ENCODE results near the gene OSBPL2. TPM values are rescaled to one million over a fixed set of nuclear protein-coding genes. Genes with fewer than 3 reads are reported as not detected.

The OSBPL2 gene
- total RNA-seq, 1 experiment from 2014 or later, result 49.5 TPM

- H3K27me3 Mint-ChIP-seq (ENCODE audit: low read depth), result no peaks in the 10 kb centered on the region
- POLR2A ChIA-PET, result no interaction called here
- no peak for DNase-seq (ENCODE audit: low spot score)
- no peak for ATAC-seq
- H3K4me3 Mint-ChIP-seq, result no peak overlapping the region
- no peak for TF ChIP-seq MXD4 (CRISPR knock-in tag; IDR thresholded peaks at IDR 0.05; ENCODE audit: borderline replicate concordance)
- no peak for TF ChIP-seq ZNF425 (CRISPR knock-in tag; conservative IDR thresholded peaks at IDR 0.05)
- TF ChIP-seq CDX4 (CRISPR knock-in tag; IDR thresholded peaks at IDR 0.05; ENCODE audit: borderline replicate concordance), result no peak
- no peak for TF ChIP-seq FOXJ3 (CRISPR knock-in tag; IDR thresholded peaks at IDR 0.05; ENCODE audit: borderline replicate concordance)
- TF ChIP-seq HMGXB4 (CRISPR knock-in tag; IDR thresholded peaks at IDR 0.05), result no peak
- TF ChIP-seq E2F1 (CRISPR knock-in tag; IDR thresholded peaks at IDR 0.05), result no peak
- no peak for TF ChIP-seq NFATC4 (CRISPR knock-in tag; IDR thresholded peaks at IDR 0.05)
- TF ChIP-seq ETV6 (CRISPR knock-in tag; IDR thresholded peaks at IDR 0.05), result no peak
- no peak for TF ChIP-seq MLX (CRISPR knock-in tag; IDR thresholded peaks at IDR 0.05)
- no peak for TF ChIP-seq JAZF1 (CRISPR knock-in tag; IDR thresholded peaks at IDR 0.05)
- TF ChIP-seq NFE2L1 (CRISPR knock-in tag; IDR thresholded peaks at IDR 0.05), result no peak
- TF ChIP-seq ESRRA (CRISPR knock-in tag; IDR thresholded peaks at IDR 0.05; ENCODE audit: borderline replicate concordance), result no peak
- no peak for TF ChIP-seq ERG (CRISPR knock-in tag; IDR thresholded peaks at IDR 0.05)
- no peak for TF ChIP-seq ZNF138 (CRISPR knock-in tag; conservative IDR thresholded peaks at IDR 0.05)
- no peak for TF ChIP-seq ARID4B (CRISPR knock-in tag; IDR thresholded peaks at IDR 0.05; ENCODE audit: borderline replicate concordance)
- TF ChIP-seq PRRX2 (CRISPR knock-in tag; IDR thresholded peaks at IDR 0.05), result no peak
- no peak for TF ChIP-seq ZSCAN18 (CRISPR knock-in tag; IDR thresholded peaks at IDR 0.05)
- TF ChIP-seq ZNF263 (CRISPR knock-in tag; IDR thresholded peaks at IDR 0.05; ENCODE audit: low read depth), result no peak
- TF ChIP-seq ATF2 (CRISPR knock-in tag; IDR thresholded peaks at IDR 0.05; ENCODE audit: borderline replicate concordance, low read depth), result no peak
- no peak for TF ChIP-seq IRF1 (CRISPR knock-in tag; IDR thresholded peaks at IDR 0.05)
- H3K27ac Mint-ChIP-seq, result no peak overlapping the region
- H3K9me3 Mint-ChIP-seq, result no peaks in the 10 kb centered on the region
- CTCF ChIA-PET, result no interaction called here
- H3K4me1 Mint-ChIP-seq, result no peaks in the 10 kb centered on the region
- H3K36me3 Mint-ChIP-seq, result peaks cover 43% of the 10 kb centered on the region
These were observed 38.1 kb downstream of the OSBPL2 start for GRCh38 chr20:62276439-62276838.

Data from WTC11 (cell line).